AG09309 (cell line): ENCODE data around the gene PIN4.

Source experiments
- DNase-seq: peaks from one replicate; pipeline ENCODE4 v3.0.0-alpha.2; 2010; ENCODE audit warnings: low read depth
- H3K4me3 ChIP-seq: 2 replicates; pipeline ENCODE4 v1.5.1; 2011; ENCODE audit warnings: mild to moderate bottlenecking, low read depth, low read length, moderate library complexity; ENCODE audit not compliant: control insufficient read depth
- TF ChIP-seq, protein P1 (sequence below): IDR thresholded peaks from 2 replicates; pipeline ENCODE4 v1.5.1; 2011; ENCODE audit warnings: mild to moderate bottlenecking, low read depth, low read length, inconsistent platforms; ENCODE audit not compliant: insufficient read depth, control insufficient read depth; ENCODE audit errors: missing control alignments

Gene PIN4

DNA sequence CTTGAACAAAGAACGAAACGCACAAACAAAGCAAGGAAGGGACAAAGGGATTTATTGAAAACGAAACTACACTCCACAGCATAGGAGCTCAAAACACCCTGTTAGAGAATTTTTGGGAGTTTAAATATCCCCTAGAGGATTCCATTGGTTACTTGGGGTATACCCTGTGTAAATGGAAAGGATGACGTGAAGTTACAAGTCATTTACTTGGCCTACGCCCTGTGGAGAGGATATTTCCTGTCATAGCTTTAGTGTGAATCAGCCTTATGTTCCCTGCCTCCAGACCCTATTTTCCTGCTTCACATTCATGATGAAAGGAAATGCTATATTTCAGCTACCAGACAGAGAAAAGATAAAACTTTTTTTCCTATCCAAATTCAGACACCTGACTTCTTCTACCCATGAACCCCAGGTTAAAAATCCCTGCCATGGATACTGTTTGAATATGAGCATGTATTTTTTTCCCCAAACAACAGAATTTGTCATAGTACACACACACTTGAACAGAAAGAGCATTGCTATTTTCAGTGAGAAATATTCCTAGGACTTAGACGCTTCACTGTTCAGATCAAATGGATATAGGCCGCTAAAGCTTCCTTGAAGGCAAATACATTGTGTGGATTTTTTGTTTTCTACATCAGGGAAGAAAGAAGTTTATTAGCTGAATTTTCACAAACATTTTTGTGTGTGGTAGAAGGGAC is 20.4 kb downstream of the PIN4 start:
- TF ChIP-seq, protein P1, sequence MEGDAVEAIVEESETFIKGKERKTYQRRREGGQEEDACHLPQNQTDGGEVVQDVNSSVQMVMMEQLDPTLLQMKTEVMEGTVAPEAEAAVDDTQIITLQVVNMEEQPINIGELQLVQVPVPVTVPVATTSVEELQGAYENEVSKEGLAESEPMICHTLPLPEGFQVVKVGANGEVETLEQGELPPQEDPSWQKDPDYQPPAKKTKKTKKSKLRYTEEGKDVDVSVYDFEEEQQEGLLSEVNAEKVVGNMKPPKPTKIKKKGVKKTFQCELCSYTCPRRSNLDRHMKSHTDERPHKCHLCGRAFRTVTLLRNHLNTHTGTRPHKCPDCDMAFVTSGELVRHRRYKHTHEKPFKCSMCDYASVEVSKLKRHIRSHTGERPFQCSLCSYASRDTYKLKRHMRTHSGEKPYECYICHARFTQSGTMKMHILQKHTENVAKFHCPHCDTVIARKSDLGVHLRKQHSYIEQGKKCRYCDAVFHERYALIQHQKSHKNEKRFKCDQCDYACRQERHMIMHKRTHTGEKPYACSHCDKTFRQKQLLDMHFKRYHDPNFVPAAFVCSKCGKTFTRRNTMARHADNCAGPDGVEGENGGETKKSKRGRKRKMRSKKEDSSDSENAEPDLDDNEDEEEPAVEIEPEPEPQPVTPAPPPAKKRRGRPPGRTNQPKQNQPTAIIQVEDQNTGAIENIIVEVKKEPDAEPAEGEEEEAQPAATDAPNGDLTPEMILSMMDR: no peak
- DNase-seq: peak; percentile 29
- H3K4me3 ChIP-seq: no peak overlapping the region

DNA sequence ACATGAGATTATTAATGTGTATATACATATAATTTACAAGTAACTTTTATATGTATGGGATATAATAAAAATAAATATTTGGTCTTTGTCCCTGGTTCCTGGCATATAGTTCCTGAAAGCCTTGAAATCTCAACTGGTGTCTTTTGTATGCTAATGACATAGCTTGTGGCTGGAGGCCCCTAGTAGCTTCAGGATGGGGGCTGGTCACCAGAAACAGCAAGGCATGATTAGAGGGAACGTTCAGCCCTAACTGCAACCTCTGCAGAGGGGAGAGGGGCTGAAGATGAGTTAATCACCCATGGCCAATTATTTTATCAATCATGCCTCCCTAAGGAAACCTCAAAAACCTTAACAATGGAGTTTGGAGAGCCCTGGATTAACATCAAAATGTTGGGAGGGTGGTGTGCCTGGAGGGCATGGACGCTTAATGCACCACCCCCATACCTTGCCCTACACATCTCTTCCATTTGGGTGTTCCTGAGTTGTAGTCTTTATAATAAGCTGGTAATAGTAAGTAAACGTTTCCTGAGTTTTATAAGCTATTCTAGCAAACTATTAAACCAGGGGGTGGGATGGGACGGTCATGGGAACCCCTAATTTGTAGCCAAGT is 21.3 kb downstream of the PIN4 start:
- no peak for DNase-seq
- TF ChIP-seq, protein P1: no peak
- H3K4me3 ChIP-seq: no peak overlapping the region

DNA sequence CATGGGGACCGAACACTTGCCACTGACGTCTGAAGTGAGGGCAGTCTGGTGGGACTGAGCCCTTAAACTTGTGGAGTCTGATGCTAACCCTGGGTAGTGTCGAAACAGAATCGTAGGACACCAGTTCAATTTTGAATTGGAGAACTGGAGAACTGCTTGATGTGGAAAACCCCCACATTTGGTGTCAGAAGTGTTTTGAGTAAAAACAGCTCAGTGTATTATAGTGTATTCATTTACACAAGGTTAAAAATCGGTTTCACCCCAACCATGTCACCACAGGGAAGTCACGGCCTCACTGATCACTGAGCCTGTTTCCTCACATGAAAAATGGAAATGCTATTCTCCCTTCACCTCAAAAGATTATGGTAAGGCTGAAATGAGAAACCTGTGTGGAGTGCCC is 21.9 kb downstream of the PIN4 start:
- H3K4me3 ChIP-seq: no peak overlapping the region
- TF ChIP-seq, protein P1: no peak
- DNase-seq: no peak

DNA sequence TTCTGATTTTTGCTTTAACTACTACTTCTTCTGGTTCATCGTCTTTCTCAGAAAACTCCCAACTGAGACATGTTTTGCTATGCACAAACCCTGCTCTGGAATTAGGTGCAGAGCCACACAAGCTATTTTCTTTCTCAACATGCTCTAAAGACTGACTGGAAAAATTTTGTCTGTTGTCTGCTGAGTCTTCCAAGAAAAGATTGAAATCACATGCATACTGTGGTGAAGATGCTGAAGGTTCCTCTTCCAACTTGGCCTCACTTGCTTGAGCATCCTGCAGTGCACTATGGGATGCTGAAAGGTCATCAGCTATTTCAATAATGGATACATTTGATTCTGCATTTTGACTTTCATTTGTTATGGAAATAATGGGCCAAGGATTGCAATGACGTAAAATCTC is 24.1 kb downstream of the PIN4 start:
- DNase-seq: no peak
- TF ChIP-seq, protein P1: no peak
- no peak overlapping the region for H3K4me3 ChIP-seq

DNA sequence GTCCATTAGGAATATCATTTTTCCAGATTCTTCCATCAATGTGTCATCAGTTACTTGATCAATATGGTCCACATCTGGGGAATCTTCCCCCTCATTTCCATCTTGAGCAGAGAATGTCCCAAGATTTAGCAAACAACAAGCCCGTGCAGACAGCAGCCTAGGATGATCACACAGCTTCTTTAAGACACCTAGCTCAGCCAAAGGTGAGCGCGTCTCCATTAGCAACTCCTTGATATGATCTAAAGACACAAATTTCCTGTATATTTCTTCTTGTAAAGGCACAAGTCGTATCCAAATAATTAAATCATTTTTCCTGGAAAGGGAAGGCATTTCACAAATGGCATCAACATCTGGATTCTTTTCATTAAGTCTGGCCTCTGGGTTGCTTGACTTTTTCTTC is 25.8 kb downstream of the PIN4 start:
- DNase-seq: no peak
- H3K4me3 ChIP-seq: no peak overlapping the region
- TF ChIP-seq, protein P1: no peak

DNA sequence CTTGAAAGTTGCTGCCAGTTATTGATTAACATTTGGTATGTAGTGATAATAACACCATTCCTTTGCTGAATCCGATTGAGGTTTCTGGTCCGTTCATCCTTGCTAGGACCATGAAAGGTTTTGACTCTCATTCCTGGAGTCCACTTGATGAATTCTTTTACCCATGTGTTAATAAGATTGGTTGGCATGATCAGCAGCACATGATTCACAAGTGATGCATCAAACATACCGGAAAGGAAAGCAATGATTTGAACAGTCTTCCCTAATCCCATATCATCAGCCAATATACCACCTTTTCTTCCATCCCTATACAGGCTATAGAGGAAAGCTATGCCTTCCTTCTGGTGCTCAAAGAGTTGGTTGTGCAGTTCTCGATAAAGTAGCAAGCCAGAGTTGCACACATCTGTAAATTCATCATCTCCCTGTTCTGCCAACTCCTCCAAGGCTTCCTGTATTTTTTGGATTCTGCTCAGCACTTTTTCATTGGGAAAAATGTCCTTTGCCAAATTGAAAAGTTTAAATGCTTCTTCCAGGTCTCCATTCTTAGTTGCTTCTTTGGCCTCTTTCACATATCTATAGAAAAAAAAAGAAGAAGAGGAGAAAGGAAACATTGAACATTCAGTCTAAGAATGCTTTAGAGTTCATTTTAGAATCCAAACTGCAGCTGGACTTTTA is 26.7 kb downstream of the PIN4 start:
- TF ChIP-seq, protein P1: no peak
- H3K4me3 ChIP-seq: no peak overlapping the region
- DNase-seq: no peak
